Keratinocyte (primary cell): ENCODE results near the gene ATPAF2.

ENCODE experiments used
- CTCF ChIP-seq, 3 experiments: IDR thresholded peaks in 1 of 3; conservative IDR thresholded peaks in 1 of 3; optimal IDR thresholded peaks in 1 of 3; 2 replicates in 2 of 3; 3 replicates in 1 of 3; pipeline versions ENCODE3 to v1.5.1; 2011; ENCODE audit warnings: low read length in 3 of 3, mild to moderate bottlenecking in 3 of 3, moderate library complexity in 2 of 3, control low read depth in 1 of 3, inconsistent platforms in 1 of 3; ENCODE audit not compliant: insufficient read depth in 2 of 3; ENCODE audit errors: extremely low read depth in 1 of 3
- EZH2 ChIP-seq: IDR thresholded peaks from one replicate; pipeline ENCODE4 v1.6.1; 2012; ENCODE audit warnings: inconsistent platforms, mild to moderate bottlenecking, low read length, moderate library complexity

GRCh38 chr17:18038149-18038850 lies 668 bp downstream of the ATPAF2 start:
- TF ChIP-seq CTCF (optimal IDR thresholded peaks at IDR 0.05 in 1 of 3, IDR thresholded peaks at IDR 0.05 in 1 of 3, conservative IDR thresholded peaks at IDR 0.05 in 1 of 3; ENCODE audit: extremely low read depth in 1 of 3, insufficient read depth in 2 of 3, low read length in 3 of 3) (no peak), EZH2 (no peak)
